HEK293 (cell line): ENCODE measurements around the gene NCLN.

ENCODE experiments used
- CTCF ChIA-PET: fragments of 350-600 bp; formaldehyde crosslinking; extraction: SDS; loops from one replicate; lab custom pipeline; 2021; ENCODE audit warnings: antibody characterized with exemption; lab: Yijun Ruan, JAX
- POLR2A ChIA-PET: fragments of 300-600 bp; formaldehyde crosslinking; extraction: SDS; loops from one replicate; lab custom pipeline; 2020; ENCODE audit warnings: antibody characterized with exemption, inconsistent platforms; lab: Yijun Ruan, JAX
- H3K27ac ChIP-seq: fragments of 200-500 bp; sonication (Bioruptor generic); 2 replicates; pipeline ENCODE4 v1.5.1; 2014; ENCODE audit warnings: low read depth, low read length, control low read depth, inconsistent platforms; ENCODE audit errors: extremely low read depth
- H3K36me3 ChIP-seq, 2 experiments: fragments of 200-500 bp in 1 of 2; sonication (Bioruptor generic) in 1 of 2; 1 replicate in 1 of 2; 2 replicates in 1 of 2; pipeline ENCODE4 v1.5.1; 2014 to 2017; ENCODE audit warnings: inconsistent platforms in 2 of 2, low read length in 2 of 2; ENCODE audit not compliant: control insufficient read depth in 2 of 2, insufficient read depth in 1 of 2
- H3K4me1 ChIP-seq: fragments of 200-500 bp; sonication (Bioruptor generic); 2 replicates; pipeline ENCODE4 v1.5.1; 2014; ENCODE audit warnings: mild to moderate bottlenecking, low read length, inconsistent platforms; ENCODE audit not compliant: control insufficient read depth, insufficient read depth
- H3K4me3 ChIP-seq: 2 replicates; pipeline ENCODE4 v1.5.1; 2011; ENCODE audit warnings: low read depth, mild to moderate bottlenecking, control low read depth, low read length, moderate library complexity
- H3K9me3 ChIP-seq: fragments of 200-500 bp; sonication (Bioruptor generic); 2 replicates; pipeline ENCODE4 v1.5.1; 2014; ENCODE audit warnings: low read depth, low read length, inconsistent platforms; ENCODE audit not compliant: control insufficient read depth, insufficient read depth
- HOXD13 ChIP-seq: sonication (generic); formaldehyde crosslinking; IDR thresholded peaks from 2 replicates; pipeline ENCODE4 v1.8.0; 2022; ENCODE audit warnings: missing genetic modification reagents, borderline replicate concordance
- KLF10 ChIP-seq: fragments of 450-650 bp; IDR thresholded peaks from 2 replicates; pipeline ENCODE4 v1.5.1; 2018; ENCODE audit warnings: missing biosample characterization, mild to moderate bottlenecking, missing genetic modification characterization
- KLF9 ChIP-seq: fragments of 450-650 bp; formaldehyde crosslinking; IDR thresholded peaks from 2 replicates; pipeline ENCODE4 v1.5.1; 2016; ENCODE audit warnings: missing biosample characterization, missing genetic modification characterization, low read depth
- OSR2 ChIP-seq: fragments of 450-650 bp; formaldehyde crosslinking; IDR thresholded peaks from 2 replicates; pipeline ENCODE4 v1.5.1; 2016; ENCODE audit warnings: missing biosample characterization, missing genetic modification characterization
- SP2 ChIP-seq: fragments of 450-650 bp; formaldehyde crosslinking; IDR thresholded peaks from 2 replicates; pipeline ENCODE4 v1.5.1; 2016; ENCODE audit warnings: missing biosample characterization, missing genetic modification characterization
- SP3 ChIP-seq: fragments of 450-650 bp; formaldehyde crosslinking; IDR thresholded peaks from 2 replicates; pipeline ENCODE4 v1.5.1; 2016; ENCODE audit warnings: missing biosample characterization, missing genetic modification characterization
- ZBTB17 ChIP-seq: fragments of 450-650 bp; formaldehyde crosslinking; IDR thresholded peaks from 2 replicates; pipeline ENCODE4 v1.5.1; 2016; ENCODE audit warnings: missing biosample characterization, missing genetic modification characterization
- ZNF132 ChIP-seq: fragments of 450-650 bp; formaldehyde crosslinking; IDR thresholded peaks from 2 replicates; pipeline ENCODE4 v1.5.1; 2017; ENCODE audit warnings: missing biosample characterization, missing genetic modification characterization, borderline replicate concordance
- ZNF140 ChIP-seq: fragments of 450-650 bp; formaldehyde crosslinking; IDR thresholded peaks from 2 replicates; pipeline ENCODE4 v1.5.1; 2016; ENCODE audit warnings: missing biosample characterization, missing genetic modification characterization
- ZNF146 ChIP-seq: fragments of 450-650 bp; formaldehyde crosslinking; IDR thresholded peaks from 2 replicates; pipeline ENCODE4 v1.5.1; 2016; ENCODE audit warnings: missing biosample characterization, missing genetic modification characterization
- ZNF18 ChIP-seq: fragments of 450-650 bp; formaldehyde crosslinking; IDR thresholded peaks from 2 replicates; pipeline ENCODE4 v1.5.1; 2016; ENCODE audit warnings: missing biosample characterization, missing genetic modification characterization
- ZNF211 ChIP-seq: fragments of 450-650 bp; formaldehyde crosslinking; IDR thresholded peaks from 2 replicates; pipeline ENCODE4 v1.5.1; 2016; ENCODE audit warnings: low read depth, missing biosample characterization, missing genetic modification characterization
- ZNF280D ChIP-seq: fragments of 450-650 bp; formaldehyde crosslinking; IDR thresholded peaks from 2 replicates; pipeline ENCODE4 v1.5.1; 2016; ENCODE audit warnings: missing biosample characterization, missing genetic modification characterization
- ZNF292 ChIP-seq: fragments of 450-650 bp; formaldehyde crosslinking; IDR thresholded peaks from 2 replicates; pipeline ENCODE4 v1.5.1; 2016; ENCODE audit warnings: low read depth, missing biosample characterization, missing genetic modification characterization, borderline replicate concordance
- ZNF341 ChIP-seq: fragments of 450-650 bp; formaldehyde crosslinking; IDR thresholded peaks from 2 replicates; pipeline ENCODE4; 2016; ENCODE audit warnings: low read depth, missing biosample characterization, missing genetic modification characterization
- ZNF530 ChIP-seq: fragments of 450-650 bp; formaldehyde crosslinking; IDR thresholded peaks from 2 replicates; pipeline ENCODE4 v1.5.1; 2016; ENCODE audit warnings: low read depth, missing biosample characterization, missing genetic modification characterization
- ZNF585B ChIP-seq: fragments of 450-650 bp; formaldehyde crosslinking; IDR thresholded peaks from 2 replicates; pipeline ENCODE4 v1.5.1; 2016; ENCODE audit warnings: missing biosample characterization, missing genetic modification characterization
- ZSCAN23 ChIP-seq: fragments of 450-650 bp; formaldehyde crosslinking; IDR thresholded peaks from 2 replicates; pipeline ENCODE4 v1.5.1; 2016; ENCODE audit warnings: missing biosample characterization, missing genetic modification characterization
- ZSCAN30 ChIP-seq: fragments of 450-650 bp; IDR thresholded peaks from 2 replicates; pipeline ENCODE4 v1.5.1; 2018; ENCODE audit warnings: missing biosample characterization, mild to moderate bottlenecking, missing genetic modification characterization, moderate library complexity
- ZXDB ChIP-seq: fragments of 450-650 bp; formaldehyde crosslinking; IDR thresholded peaks from 2 replicates; pipeline ENCODE4 v1.5.1; 2016; ENCODE audit warnings: missing biosample characterization, missing genetic modification characterization
- TF ChIP-seq, protein P1 (sequence below): fragments of 450-650 bp; formaldehyde crosslinking; conservative IDR thresholded peaks from 2 replicates; pipeline ENCODE4 v1.5.1; 2016; ENCODE audit warnings: low read depth, missing biosample characterization, missing genetic modification characterization
- TF ChIP-seq, protein P2 (sequence below): sonication (generic); formaldehyde crosslinking; IDR thresholded peaks from 2 replicates; pipeline ENCODE4 v1.8.1; 2022; ENCODE audit warnings: mild to moderate bottlenecking, moderate library complexity, missing genetic modification reagents
- TF ChIP-seq, protein P3 (sequence below): fragments of 450-650 bp; formaldehyde crosslinking; IDR thresholded peaks from 2 replicates; pipeline ENCODE4 v1.5.1; 2016; ENCODE audit warnings: missing biosample characterization, missing genetic modification characterization

Gene NCLN

DNA sequence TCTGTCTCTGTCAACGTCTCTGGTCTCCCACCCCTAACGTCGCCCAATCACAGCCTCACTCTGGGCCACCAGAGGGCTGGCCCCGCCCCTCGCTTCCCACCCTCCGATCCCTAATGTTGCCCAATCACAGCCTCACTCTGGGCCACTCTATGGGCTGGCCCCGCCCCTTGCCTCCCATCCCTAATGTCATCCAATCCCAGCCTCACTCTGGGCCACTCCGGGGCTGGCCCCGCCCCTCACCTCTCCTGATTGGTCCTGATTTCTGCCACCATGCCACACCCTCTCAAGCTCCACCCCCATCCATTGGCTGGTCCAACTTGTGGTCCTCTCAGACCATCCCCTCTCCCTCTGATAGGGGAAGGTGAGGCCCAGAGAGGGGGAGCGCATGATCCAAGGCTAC is 63.7 kb downstream of the NCLN start:
- no peak overlapping the region for H3K4me3 ChIP-seq
- H3K36me3 ChIP-seq, result no peaks in the 10 kb centered on the region
- H3K27ac ChIP-seq, result no peak overlapping the region
- ChIA-PET POLR2A (no interaction called here), CTCF (no interaction called here)
- no peaks in the 10 kb centered on the region for H3K9me3 ChIP-seq
- no peak for TF ChIP-seq ZXDB (tag by site-specific recombination)
- TF ChIP-seq ZSCAN23 (tag by site-specific recombination), result no peak
- no peak for TF ChIP-seq ZSCAN30
- TF ChIP-seq ZNF211 (tag by site-specific recombination), result no peak
- no peak for TF ChIP-seq ZNF530 (tag by site-specific recombination)
- peak; percentile 84 for TF ChIP-seq SP2 (tag by site-specific recombination)
- TF ChIP-seq, protein P1, sequence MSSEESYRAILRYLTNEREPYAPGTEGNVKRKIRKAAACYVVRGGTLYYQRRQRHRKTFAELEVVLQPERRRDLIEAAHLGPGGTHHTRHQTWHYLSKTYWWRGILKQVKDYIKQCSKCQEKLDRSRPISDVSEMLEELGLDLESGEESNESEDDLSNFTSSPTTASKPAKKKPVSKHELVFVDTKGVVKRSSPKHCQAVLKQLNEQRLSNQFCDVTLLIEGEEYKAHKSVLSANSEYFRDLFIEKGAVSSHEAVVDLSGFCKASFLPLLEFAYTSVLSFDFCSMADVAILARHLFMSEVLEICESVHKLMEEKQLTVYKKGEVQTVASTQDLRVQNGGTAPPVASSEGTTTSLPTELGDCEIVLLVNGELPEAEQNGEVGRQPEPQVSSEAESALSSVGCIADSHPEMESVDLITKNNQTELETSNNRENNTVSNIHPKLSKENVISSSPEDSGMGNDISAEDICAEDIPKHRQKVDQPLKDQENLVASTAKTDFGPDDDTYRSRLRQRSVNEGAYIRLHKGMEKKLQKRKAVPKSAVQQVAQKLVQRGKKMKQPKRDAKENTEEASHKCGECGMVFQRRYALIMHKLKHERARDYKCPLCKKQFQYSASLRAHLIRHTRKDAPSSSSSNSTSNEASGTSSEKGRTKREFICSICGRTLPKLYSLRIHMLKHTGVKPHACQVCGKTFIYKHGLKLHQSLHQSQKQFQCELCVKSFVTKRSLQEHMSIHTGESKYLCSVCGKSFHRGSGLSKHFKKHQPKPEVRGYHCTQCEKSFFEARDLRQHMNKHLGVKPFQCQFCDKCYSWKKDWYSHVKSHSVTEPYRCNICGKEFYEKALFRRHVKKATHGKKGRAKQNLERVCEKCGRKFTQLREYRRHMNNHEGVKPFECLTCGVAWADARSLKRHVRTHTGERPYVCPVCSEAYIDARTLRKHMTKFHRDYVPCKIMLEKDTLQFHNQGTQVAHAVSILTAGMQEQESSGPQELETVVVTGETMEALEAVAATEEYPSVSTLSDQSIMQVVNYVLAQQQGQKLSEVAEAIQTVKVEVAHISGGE (tag by site-specific recombination), result no peak
- no peak for TF ChIP-seq ZNF132 (tag by site-specific recombination)
- TF ChIP-seq, protein P2, sequence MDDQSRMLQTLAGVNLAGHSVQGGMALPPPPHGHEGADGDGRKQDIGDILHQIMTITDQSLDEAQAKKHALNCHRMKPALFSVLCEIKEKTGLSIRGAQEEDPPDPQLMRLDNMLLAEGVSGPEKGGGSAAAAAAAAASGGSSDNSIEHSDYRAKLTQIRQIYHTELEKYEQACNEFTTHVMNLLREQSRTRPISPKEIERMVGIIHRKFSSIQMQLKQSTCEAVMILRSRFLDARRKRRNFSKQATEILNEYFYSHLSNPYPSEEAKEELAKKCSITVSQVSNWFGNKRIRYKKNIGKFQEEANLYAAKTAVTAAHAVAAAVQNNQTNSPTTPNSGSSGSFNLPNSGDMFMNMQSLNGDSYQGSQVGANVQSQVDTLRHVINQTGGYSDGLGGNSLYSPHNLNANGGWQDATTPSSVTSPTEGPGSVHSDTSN, result no peak
- no peak for TF ChIP-seq ZNF292 (tag by site-specific recombination)
- 0 out of 2 replicates have a peak, but pooled peaks have one; percentile 38 for TF ChIP-seq SP3 (tag by site-specific recombination)
- TF ChIP-seq OSR2 (tag by site-specific recombination), result no peak
- no peak for TF ChIP-seq ZNF18 (tag by site-specific recombination)
- TF ChIP-seq HOXD13 (CRISPR knock-in tag), result no peak
- 0 out of 2 replicates have a peak, but pooled peaks have one; percentile 23 for TF ChIP-seq KLF9 (tag by site-specific recombination)
- TF ChIP-seq ZNF341 (tag by site-specific recombination), result no peak
- no peaks in the 10 kb centered on the region for H3K4me1 ChIP-seq

- Histone ChIP-seq H3K4me3 (no peak overlapping the region), H3K27ac (no peak overlapping the region), H3K4me1 (no peaks in the 10 kb centered on the region), H3K9me3 (no peaks in the 10 kb centered on the region), H3K36me3 (no peaks in the 10 kb centered on the region)
- POLR2A ChIA-PET, result no interaction called here
- TF ChIP-seq ZNF585B (tag by site-specific recombination) (no peak), ZNF146 (peak; percentile 100), KLF10 (tag by site-specific recombination) (no peak), ZNF280D (tag by site-specific recombination) (peak; percentile 64; the same call in 1 of the 2 replicates), ZBTB17 (tag by site-specific recombination) (no peak), ZNF140 (tag by site-specific recombination) (no peak)
- TF ChIP-seq, protein P3, sequence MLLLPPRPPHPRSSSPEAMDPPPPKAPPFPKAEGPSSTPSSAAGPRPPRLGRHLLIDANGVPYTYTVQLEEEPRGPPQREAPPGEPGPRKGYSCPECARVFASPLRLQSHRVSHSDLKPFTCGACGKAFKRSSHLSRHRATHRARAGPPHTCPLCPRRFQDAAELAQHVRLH (tag by site-specific recombination), result peak; percentile 62; the same call in 1 of the 2 replicates
- TF ChIP-seq, all 188 proteins: peak for 3
- CTCF ChIA-PET, result interaction anchor here (0.7 to 1.6 kb wide), 4 partner anchors 12 to 285 kb away, joined by 3 to 7 read pairs (median 3); no protein-coding TSS in a partner anchor
Observed at GRCh38 chr19:3250675-3251074, 64.9 kb downstream of the NCLN start.
